Natural killer cell treated with Interleukin-12 subunit alpha and Interleukin-12 subunit beta and Interleukin-15 and Interleukin-18, amount 100 ng/mL, for 72 hours (primary cell): ENCODE data around the gene TOMM34. TPM values are rescaled to one million over a fixed set of nuclear protein-coding genes. Genes with fewer than 3 reads are reported as not detected.

Experiments
- ATAC-seq, 2 donors: fragments of 150-1000 bp; cut with Tn5 transposase in 1 of 2; sonication (Bioruptor Pico), chemical (Tn5 transposase) in 1 of 2; 2 replicates each; pipeline ENCODE4 v1.10.0; 2021
- DNase-seq: peaks from one replicate; pipeline ENCODE4 v3.0.0; 2022; ENCODE audit warnings: low spot score
- H3K27ac Mint-ChIP-seq, 2 donors: 1 replicate in 1 of 2; 2 replicates in 1 of 2; pipeline ENCODE4 v1.8.0; 2022; ENCODE audit warnings: mixed read lengths in 2 of 2, mild to moderate bottlenecking in 1 of 2, moderate library complexity in 1 of 2
- H3K27me3 Mint-ChIP-seq, 2 donors: 1 replicate in 1 of 2; 2 replicates in 1 of 2; pipeline ENCODE4 v1.8.0; 2022; ENCODE audit warnings: mixed read lengths in 2 of 2
- H3K36me3 Mint-ChIP-seq: one replicate; pipeline ENCODE4 v1.8.0; 2022; ENCODE audit warnings: mixed read lengths
- H3K4me1 Mint-ChIP-seq, 2 donors: 1 replicate in 1 of 2; 2 replicates in 1 of 2; pipeline ENCODE4 v1.8.0; 2022; ENCODE audit warnings: low read depth in 2 of 2, mixed read lengths in 2 of 2, mild to moderate bottlenecking in 1 of 2
- H3K4me3 Mint-ChIP-seq: one replicate; pipeline ENCODE4 v1.8.0; 2022; ENCODE audit warnings: mixed read lengths
- H3K9me3 Mint-ChIP-seq: 2 replicates; pipeline ENCODE4 v1.8.0; 2022; ENCODE audit warnings: mixed read lengths
- total RNA-seq, 2 donors: library from RNA; stranded (reverse); gene quantifications; one replicate each; pipeline ENCODE4 v1.2.3, GENCODE V29; 2022

Gene TOMM34
- total RNA-seq, 2 donors from 2014 or later: 25.1 to 34.9 TPM

DNA sequence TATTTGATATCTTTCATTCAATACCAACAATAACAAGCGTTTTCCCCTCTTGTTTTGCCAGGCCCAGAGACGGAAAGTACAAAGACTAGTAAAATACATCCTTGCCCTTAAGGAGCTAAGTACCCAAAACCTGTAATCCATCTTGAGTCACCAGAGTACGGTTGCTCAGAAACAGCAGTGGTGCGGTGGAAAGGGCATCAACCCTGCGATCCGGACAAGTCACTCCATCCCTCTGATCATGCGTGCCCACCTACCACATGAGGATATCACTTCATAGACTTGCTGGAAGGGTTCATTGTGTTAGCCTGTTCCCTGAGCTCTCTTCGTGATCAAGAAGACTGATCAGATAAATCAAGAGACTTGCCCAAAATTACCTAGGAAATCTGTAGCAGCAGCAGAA is 1.9 kb downstream of the TOMM34 start:
- Mint-ChIP-seq H3K27ac (peak overlapping the region; percentile 63 to 88), H3K27me3 (no peaks in the 10 kb centered on the region), H3K9me3 (no peaks in the 10 kb centered on the region)

DNA sequence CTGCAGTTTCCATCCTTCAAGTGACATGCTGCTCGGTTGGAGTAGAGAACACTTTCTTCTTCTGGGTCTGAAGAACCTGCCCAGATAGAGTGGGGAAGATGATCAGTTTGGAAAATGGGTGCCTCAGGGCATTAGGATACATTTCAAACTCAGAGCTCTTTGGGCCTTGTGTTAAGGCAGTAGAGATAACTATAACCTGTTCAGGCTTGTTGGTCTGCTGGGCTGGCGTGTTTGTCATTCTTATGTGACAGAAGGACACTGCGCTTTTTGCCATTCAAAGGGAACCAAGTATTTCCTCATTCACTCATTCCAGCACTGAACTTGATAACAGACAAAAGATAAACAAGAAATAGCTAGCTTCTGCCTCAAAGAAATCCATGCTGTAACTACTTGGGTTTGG is 3.8 kb downstream of the TOMM34 start:
- Mint-ChIP-seq H3K27me3 (no peaks in the 10 kb centered on the region), H3K4me1 (peaks cover 41 to 50% of the 10 kb centered on the region in 2 donors), H3K9me3 (no peaks in the 10 kb centered on the region), H3K36me3 (peaks cover 44% of the 10 kb centered on the region), H3K27ac (no peak overlapping the region), H3K4me3 (peak overlapping the region; percentile 32)
- no peak for DNase-seq
- ATAC-seq: no peak

More for the DNA sequence above, 1.9 kb downstream of the TOMM34 start:
- ATAC-seq: no peak
- Mint-ChIP-seq H3K4me3 (peak overlapping the region; percentile 92), H3K36me3 (peaks cover 33% of the 10 kb centered on the region), H3K4me1 (peaks cover 42 to 50% of the 10 kb centered on the region in 2 donors)
- no peak for DNase-seq

DNA sequence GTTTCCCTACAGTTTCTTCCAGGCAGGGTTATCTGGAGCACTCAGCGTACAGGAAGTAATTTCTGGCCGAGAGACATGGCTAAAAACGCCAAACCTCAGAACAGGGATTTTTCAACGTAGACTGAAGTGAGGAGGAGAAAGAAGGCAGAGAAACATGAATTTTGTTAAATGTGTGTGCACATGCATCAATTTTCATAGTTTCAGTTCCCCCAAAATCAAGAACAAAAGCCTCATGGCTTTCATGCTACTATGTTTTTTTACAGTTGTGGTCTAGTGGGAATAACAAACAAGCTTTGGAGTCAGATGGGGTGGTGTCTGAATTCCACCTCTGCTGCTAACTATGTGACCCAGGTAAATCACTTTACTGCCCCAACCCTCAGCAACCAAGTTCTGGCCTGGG is 4.9 kb downstream of the TOMM34 start:
- H3K9me3 Mint-ChIP-seq: no peaks in the 10 kb centered on the region
- DNase-seq: no peak
- H3K27me3 Mint-ChIP-seq: no peaks in the 10 kb centered on the region
- H3K4me3 Mint-ChIP-seq: no peak overlapping the region
- H3K36me3 Mint-ChIP-seq: peaks cover 52% of the 10 kb centered on the region
- H3K27ac Mint-ChIP-seq: no peak overlapping the region
- no peak for ATAC-seq
- peaks cover 35 to 44% of the 10 kb centered on the region in 2 donors for H3K4me1 Mint-ChIP-seq

DNA sequence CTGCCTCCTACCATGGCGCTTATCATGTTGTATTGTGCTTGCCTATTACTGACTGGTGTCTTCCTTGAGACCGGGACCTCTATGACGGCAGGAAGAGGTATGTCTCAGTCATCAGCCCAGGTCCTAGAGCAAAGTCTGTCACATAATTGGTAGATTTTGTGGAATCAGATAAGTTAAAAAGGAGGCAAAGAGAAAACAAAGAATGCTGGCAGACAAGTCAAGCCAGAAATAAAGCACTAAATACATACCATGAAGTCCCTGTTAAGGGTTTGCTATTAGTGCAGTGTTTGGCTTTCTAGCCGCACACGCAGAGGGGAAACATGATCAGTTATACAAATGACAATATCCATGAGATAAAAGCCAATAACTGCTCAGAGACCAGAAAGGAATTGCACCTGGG is 6.0 kb downstream of the TOMM34 start:
- Mint-ChIP-seq H3K4me1 (peaks cover 31 to 37% of the 10 kb centered on the region in 2 donors), H3K27me3 (no peaks in the 10 kb centered on the region), H3K36me3 (peaks cover 57% of the 10 kb centered on the region), H3K4me3 (no peak overlapping the region), H3K27ac (no peak overlapping the region), H3K9me3 (no peaks in the 10 kb centered on the region)
- ATAC-seq: no peak
- DNase-seq: no peak

DNA sequence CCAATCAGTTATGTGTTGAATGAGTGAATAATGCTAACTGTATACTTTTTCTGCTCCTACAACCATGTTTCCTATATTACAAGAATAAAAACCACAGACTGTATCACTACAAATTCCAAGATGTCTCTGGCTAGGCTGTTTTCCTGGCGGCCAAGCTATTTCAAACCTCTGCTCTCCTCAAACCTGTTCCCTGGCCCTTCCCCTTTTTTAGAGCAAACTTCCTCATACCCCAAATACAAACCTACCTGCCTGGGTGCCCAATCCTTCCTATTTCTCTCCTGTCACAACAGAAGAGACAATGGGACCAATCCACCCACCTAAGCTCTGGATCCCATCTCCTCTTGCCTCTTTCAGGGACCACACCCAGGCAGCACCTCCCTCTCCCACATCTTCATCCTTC is 7.5 kb downstream of the TOMM34 start:
- Mint-ChIP-seq H3K27ac (peak overlapping the region; percentile 16 to 29), H3K4me1 (peaks cover 19 to 25% of the 10 kb centered on the region in 2 donors), H3K27me3 (no peaks in the 10 kb centered on the region), H3K4me3 (no peak overlapping the region), H3K36me3 (peaks cover 52% of the 10 kb centered on the region), H3K9me3 (no peaks in the 10 kb centered on the region)
- DNase-seq: no peak
- ATAC-seq: no peak

DNA sequence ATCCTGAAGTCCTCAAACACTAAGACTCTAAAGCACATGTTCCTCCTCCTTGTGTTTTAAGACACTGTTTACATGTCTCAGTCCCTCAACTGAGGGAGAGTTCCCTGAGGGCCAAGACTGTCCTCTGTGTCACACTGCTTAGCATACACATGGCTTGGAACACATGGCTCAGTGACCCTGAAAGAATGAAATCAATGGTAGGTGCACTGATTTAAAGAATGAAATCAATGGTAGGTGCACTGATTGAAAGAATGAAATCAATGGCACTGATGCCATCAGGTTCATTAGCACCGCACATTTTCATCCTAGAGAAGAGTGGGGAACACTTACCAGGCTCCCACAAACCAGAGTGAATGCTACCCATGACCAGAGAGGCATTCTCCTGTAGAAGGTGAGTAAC is 9.8 kb downstream of the TOMM34 start:
- no peak for ATAC-seq
- H3K27me3 Mint-ChIP-seq: no peaks in the 10 kb centered on the region
- H3K36me3 Mint-ChIP-seq: peaks cover 51% of the 10 kb centered on the region
- no peak for DNase-seq
- no peaks in the 10 kb centered on the region for H3K9me3 Mint-ChIP-seq
- no peak overlapping the region for H3K4me3 Mint-ChIP-seq
- H3K4me1 Mint-ChIP-seq: peaks cover 14 to 24% of the 10 kb centered on the region in 2 donors
- peak overlapping the region in 1 of 2 donors; percentile 27 for H3K27ac Mint-ChIP-seq

DNA sequence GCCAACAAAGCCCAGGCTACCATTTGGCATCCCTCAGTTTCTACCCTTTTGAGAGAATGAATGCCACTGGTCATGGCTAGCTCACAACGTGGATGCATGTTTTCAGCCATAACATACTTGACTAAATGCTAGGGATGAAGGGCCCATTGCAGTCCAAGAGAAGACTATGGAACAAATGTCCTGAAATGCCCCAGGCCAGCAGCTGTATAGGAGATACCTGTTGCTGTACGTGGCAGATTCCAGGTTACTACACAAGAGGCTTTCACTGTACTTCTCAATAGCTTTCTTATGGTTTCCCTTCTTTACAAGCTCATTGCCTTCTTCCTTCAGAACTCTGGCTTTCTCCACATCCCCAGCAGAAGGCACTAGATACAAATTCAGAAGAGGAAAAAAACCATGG is 11.7 kb downstream of the TOMM34 start:
- no peak for DNase-seq
- peaks cover 12 to 18% of the 10 kb centered on the region in 2 donors for H3K4me1 Mint-ChIP-seq
- H3K27ac Mint-ChIP-seq: no peak overlapping the region
- peaks cover 40% of the 10 kb centered on the region for H3K36me3 Mint-ChIP-seq
- no peaks in the 10 kb centered on the region for H3K9me3 Mint-ChIP-seq
- no peak overlapping the region for H3K4me3 Mint-ChIP-seq
- ATAC-seq: no peak
- H3K27me3 Mint-ChIP-seq: no peaks in the 10 kb centered on the region

DNA sequence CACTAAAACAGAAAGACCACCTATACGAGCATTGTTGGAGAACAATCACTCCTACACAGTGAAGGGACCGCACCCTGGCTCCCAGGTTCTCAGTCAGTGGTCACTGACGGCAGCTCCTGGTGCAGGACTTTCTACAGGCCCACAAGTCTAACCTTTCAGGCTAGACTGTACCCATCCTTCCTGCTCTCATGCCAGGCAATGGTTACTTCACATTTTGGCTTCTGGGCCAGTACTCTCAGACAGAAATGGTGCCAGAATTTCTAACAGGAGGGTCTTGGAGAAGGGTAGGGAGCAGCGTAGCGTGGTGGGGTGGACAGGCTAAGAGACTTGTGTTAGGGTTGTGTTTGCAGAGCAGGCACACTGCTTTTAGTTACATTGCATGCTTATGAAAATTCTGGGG is 12.1 kb downstream of the TOMM34 start:
- DNase-seq: no peak
- ATAC-seq: no peak
- H3K27ac Mint-ChIP-seq: no peak overlapping the region
- H3K9me3 Mint-ChIP-seq: no peaks in the 10 kb centered on the region
- peaks cover 8 to 14% of the 10 kb centered on the region in 2 donors for H3K4me1 Mint-ChIP-seq
- H3K4me3 Mint-ChIP-seq: no peak overlapping the region
- H3K36me3 Mint-ChIP-seq: peaks cover 36% of the 10 kb centered on the region
- H3K27me3 Mint-ChIP-seq: no peaks in the 10 kb centered on the region

DNA sequence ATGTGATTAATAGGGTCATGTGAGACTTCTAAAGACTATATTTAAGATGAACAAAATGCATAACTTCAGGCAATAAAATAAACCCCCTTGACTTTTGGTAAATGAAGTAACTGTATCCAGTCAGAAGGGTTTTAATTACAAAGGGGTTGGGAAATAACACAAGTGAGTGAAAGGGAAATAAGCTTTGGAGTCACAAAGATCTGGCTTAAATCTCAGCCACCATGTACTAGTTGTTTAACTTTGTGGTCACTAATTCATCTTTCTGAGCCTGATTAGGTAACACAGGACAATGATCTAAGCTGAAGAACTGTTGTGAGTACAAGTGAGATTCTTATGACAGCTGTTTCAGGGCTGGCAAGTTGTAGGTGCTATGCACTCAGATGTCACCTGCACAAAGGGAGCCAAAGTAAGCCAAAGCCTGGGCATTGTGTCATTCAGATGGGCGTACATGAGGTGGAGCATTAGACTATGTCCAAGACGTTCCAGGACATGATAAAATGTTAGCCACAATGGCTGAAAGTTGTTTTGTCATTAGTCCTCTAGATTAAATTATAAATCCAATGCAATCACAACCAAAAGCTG is 13.8 kb downstream of the TOMM34 start:
- ATAC-seq: no peak
- Mint-ChIP-seq H3K27ac (no peak overlapping the region), H3K36me3 (peaks cover 34% of the 10 kb centered on the region), H3K27me3 (no peaks in the 10 kb centered on the region), H3K4me1 (peaks cover 6% of the 10 kb centered on the region in 2 donors), H3K4me3 (no peak overlapping the region), H3K9me3 (no peaks in the 10 kb centered on the region)
- no peak for DNase-seq

DNA sequence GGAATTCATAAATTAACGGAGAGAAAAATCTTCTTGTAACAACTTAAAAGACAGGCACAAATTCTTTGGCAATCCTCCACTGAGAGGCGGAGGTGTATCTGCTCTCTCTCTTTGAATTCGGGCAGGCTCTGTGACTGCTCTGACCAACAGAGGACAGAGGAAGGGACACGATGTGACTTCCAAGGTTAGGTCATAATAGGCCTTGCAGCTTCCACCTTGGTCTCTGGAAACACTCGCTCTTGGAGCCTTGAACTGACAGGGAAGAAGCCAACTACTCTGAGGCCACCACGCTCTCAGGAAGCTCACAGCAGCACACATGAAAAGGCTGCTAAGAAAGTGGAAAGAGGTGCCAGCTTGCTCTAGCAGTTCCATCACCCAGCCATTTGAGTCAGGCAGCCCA is 14.9 kb downstream of the TOMM34 start:
- no peaks in the 10 kb centered on the region for H3K27me3 Mint-ChIP-seq
- H3K4me3 Mint-ChIP-seq: no peak overlapping the region
- H3K9me3 Mint-ChIP-seq: no peaks in the 10 kb centered on the region
- DNase-seq (no peak), ATAC-seq (no peak)
- no peak overlapping the region for H3K27ac Mint-ChIP-seq
- peaks cover 6 to 9% of the 10 kb centered on the region in 2 donors for H3K4me1 Mint-ChIP-seq
- peaks cover 33% of the 10 kb centered on the region for H3K36me3 Mint-ChIP-seq

DNA sequence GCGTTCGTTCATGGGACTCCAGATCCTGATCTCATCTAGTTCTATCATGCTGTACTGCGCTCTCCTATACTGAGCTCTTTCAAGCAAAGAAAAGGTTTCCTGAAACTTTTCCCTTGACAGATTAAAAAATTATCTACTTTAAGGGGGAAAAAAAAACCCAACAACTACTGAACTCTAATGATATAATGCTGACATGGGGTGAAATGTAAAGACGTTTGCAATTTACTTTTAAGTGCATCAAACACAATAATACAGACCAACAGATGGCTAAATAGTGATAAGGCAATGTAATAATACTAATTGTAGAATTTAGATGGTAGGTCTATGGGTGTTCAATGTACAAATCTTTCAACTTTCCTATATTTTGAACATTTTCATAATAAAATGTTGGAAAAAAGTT is 16.4 kb downstream of the TOMM34 start:
- Mint-ChIP-seq H3K9me3 (no peaks in the 10 kb centered on the region), H3K36me3 (peaks cover 28% of the 10 kb centered on the region), H3K27me3 (no peaks in the 10 kb centered on the region), H3K27ac (no peak overlapping the region), H3K4me1 (peaks cover 6 to 7% of the 10 kb centered on the region in 2 donors), H3K4me3 (no peak overlapping the region)
- no peak for ATAC-seq
- no peak for DNase-seq

DNA sequence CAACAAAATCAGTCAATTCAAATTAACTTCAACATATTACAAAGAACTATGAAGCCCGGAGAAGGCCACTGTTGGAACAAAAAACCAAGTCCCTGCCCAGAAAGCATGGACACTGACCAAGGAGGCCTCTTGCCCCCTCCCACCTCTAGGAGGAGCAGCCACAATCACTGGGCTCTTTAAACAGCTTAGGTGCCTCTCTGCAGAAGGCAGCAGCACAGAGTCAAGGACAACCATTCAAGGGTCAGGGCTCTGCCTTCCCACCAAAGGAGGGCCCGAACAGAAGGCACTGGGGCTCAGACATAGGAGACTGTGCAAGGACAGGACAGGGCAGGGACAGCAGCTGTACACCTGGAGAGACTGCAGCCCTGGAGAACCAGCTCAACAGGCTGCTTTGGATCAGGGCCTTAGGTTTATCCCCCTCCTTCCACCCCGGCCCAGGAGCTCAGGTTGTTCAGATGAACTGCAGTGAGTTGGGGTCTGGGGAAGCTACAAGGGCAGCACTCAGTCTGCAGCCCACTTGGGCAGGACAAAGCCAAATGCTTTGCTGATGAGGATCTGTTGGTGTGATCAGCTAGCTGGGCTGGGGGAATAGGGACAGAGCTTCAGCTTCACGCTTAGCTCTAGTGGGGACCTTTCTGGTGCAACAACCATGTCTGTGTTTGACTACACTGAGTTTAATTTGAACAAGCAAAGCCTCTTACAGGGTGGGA is 17.8 kb downstream of the TOMM34 start:
- peaks cover 28% of the 10 kb centered on the region for H3K36me3 Mint-ChIP-seq
- DNase-seq (no peak), ATAC-seq (peak in 1 of 2 donors; percentile 13)
- no peaks in the 10 kb centered on the region for H3K9me3 Mint-ChIP-seq
- no peak overlapping the region for H3K4me3 Mint-ChIP-seq
- H3K4me1 Mint-ChIP-seq: peaks cover 6 to 7% of the 10 kb centered on the region in 2 donors
- no peaks in the 10 kb centered on the region for H3K27me3 Mint-ChIP-seq
- no peak overlapping the region for H3K27ac Mint-ChIP-seq

DNA sequence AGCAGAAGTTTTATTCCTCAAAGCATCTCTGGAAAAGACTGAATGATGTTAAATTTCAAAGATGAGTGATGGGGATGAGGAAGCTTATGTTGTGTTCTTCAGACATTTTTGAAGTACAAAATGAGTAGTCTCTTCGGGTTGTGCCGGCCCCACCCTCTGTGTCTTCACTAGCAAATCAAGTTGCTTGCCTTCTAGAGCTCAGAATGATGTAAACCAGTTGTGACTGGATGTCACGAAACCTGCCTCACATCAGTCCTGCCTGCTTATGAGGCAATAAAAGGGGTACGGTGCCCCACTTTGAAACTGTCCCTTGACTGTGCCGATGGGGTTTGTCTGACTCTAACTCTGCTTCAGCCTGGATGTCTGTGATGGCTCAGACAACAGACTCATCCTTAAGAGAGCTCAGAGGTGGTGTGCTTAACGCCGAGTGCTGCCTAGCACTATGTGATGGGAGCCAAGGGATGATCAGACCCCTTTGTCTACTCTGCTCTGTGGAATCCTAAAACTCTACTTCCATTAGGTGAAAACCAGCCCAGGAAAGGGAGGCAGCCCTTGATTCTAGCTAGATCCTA is 19.0 kb downstream of the TOMM34 start:
- Mint-ChIP-seq H3K36me3 (peaks cover 20% of the 10 kb centered on the region), H3K4me1 (peaks cover under 1 to 7% of the 10 kb centered on the region in 2 donors), H3K9me3 (no peaks in the 10 kb centered on the region), H3K27ac (no peak overlapping the region), H3K4me3 (no peak overlapping the region), H3K27me3 (no peaks in the 10 kb centered on the region)
- DNase-seq (no peak), ATAC-seq (no peak)

DNA sequence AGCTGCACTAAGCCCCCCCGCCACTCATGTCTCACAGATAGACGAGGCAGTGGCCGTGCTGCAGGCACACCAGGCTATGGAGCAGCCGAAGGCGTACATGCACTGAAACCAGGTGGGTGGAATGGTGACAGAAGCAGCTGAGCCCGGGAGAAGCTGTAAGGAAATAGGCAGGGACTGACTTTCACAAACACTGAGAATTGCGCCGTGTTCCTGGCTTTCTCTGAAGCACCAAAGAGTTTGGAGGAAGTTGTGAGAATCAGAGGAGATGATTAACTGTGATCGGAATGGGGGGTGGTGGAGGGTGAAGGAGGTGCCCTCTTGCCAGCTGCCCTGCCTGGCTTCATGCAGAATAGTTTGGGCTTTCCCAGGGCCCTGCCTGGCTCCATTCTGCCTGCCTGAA is 21.6 kb downstream of the TOMM34 start:
- no peak for ATAC-seq
- no peaks in the 10 kb centered on the region for H3K27me3 Mint-ChIP-seq
- no peak for DNase-seq
- H3K4me3 Mint-ChIP-seq: no peak overlapping the region
- H3K27ac Mint-ChIP-seq: no peak overlapping the region
- peaks cover 0 to 7% of the 10 kb centered on the region in 2 donors for H3K4me1 Mint-ChIP-seq
- peaks cover 21% of the 10 kb centered on the region for H3K36me3 Mint-ChIP-seq
- H3K9me3 Mint-ChIP-seq: no peaks in the 10 kb centered on the region
